Adrenal gland (tissue), 5 donors: ENCODE measurements around the gene SLC34A1.

Experiments used
- CTCF ChIP-seq, 6 experiments: fragments of 450-650 bp in 4 of 6; fragments of 200-600 bp in 2 of 6; sonication (generic) in 1 of 6; IDR thresholded peaks; 1 replicate in 5 of 6; 2 replicates in 1 of 6; pipeline versions ENCODE4 v1.5.1 to v1.8.0; 2016 to 2021; ENCODE audit warnings: antibody characterized with exemption in 6 of 6, mild to moderate bottlenecking in 2 of 6, moderate library complexity in 1 of 6
- POLR2A ChIP-seq, 2 donors: fragments of 450-650 bp; IDR thresholded peaks; one replicate each; pipeline ENCODE4 v1.6.1; 2017; ENCODE audit warnings: antibody characterized with exemption in 2 of 2, mild to moderate bottlenecking in 2 of 2, moderate library complexity in 1 of 2
- donor health status: DM: no; HTN: no; CAD: no.

- TF ChIP-seq CTCF (IDR thresholded peaks at IDR 0.05) (no peak), POLR2A (IDR thresholded peaks at IDR 0.05) (no peak)
These were observed 27.1 kb upstream of the SLC34A1 start for GRCh38 chr5:177357146-177357458.
